HG03565 (cell line): ENCODE results near the gene CFAP73.
"Not testable (repeated sequence)": the region's sequence is repeated elsewhere in the genome, so short reads cannot be mapped to it uniquely, and the experiment has no call there.

Experiments
- ATAC-seq: cut with Tn5 transposase; IDR thresholded peaks from one replicate; pipeline ENCODE4 v1.9.1; 2021; ENCODE audit warnings: mild to moderate bottlenecking, moderate library complexity; ENCODE audit not compliant: unreplicated experiment

The CFAP73 gene

DNA sequence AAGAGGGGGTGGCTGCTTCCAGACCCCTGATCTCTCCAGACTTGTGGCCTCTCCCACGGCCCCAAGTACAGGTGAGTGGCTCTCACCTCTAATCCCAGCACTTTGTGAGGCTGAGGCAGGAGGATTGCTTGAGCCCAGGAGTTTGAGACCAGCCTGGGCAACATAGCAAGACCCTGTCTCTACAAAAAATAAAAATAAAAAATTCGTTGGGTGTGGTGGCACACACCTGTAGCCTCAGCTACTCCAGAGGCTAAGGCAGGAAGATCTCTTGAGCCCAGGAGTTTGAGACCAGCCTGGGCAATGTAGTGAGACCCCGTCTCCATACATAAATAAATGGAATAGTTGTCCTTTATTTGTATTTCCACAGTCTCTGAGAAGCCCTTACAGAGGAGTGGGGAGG lies 7.8 kb upstream of the CFAP73 start:
- ATAC-seq: not testable (repeated sequence)

DNA sequence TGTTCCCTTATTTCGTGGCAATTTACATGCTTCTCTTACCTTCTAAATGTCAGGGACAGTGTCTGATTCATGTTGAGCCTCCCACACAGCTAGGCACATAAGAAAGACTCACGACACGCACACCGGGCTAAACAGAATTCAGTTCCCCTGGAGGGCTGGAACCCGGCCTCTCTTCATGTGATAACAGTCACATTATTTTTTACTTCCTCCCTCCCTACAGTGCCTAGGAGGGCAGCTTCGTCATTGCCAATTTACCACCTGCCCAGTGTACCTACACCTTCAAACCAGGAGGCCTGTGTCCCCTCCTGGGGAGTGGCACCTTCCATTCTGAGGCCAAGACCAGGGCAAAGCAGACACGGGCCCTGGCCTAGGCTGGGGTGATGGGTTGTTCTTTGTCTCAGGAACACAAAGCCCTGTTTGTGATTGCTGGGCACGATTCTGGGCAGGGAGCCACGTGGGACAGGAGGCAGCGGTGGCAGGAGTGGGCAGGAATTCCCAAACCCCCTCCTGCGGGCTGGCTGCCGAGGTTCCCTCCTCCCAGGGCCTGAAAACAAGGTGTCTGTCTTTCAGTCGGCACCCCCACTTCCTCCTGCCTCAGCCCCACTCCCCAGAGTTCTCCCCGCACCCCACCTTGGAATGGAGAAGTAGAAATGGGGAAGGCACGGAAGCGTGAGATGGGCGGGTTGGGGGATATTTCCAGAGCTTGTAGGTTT lies 7.2 kb upstream of the CFAP73 start:
- no peak for ATAC-seq

DNA sequence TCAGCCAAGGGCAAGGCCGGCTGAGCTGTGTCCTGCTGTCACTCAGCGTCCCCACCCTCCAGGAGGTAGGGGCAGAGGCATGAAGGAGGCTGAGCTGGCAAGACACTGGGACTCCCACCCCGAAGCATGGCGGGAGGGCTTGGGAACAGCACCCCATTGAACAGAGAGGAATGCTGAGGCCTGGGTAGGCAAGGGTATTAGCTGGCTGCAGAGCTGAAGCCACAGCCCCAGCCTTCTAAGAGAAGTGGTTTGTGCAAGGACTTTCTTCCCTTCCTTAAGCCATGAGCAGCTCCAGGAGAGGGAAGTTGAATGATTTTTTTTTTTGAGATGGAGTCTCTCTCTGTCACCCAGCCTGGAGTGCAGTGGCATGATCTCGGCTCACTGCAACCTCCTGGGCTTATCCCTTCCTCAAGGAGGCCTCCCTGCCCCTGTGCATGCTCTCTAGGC lies 6.6 kb upstream of the CFAP73 start:
- no peak for ATAC-seq

DNA sequence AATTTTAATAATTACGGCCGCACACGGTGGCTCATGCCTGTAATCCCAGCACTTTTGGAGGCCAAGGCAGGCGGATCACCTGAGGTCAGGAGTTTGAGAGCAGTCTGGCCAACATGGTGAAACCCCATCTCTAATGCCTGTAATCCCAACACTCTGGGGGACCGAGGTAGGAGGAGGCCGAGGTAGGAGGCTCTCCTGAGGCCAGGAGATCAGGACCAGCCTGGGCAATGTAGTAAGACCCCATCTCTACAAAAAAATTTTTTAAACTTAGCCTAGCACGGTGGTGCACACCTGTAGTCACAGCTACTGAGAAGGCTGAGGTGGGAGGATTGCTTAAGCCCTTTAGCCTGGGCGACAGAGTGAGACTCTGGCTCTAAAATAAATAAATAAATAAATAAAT lies 5.6 kb upstream of the CFAP73 start:
- ATAC-seq: no peak

DNA sequence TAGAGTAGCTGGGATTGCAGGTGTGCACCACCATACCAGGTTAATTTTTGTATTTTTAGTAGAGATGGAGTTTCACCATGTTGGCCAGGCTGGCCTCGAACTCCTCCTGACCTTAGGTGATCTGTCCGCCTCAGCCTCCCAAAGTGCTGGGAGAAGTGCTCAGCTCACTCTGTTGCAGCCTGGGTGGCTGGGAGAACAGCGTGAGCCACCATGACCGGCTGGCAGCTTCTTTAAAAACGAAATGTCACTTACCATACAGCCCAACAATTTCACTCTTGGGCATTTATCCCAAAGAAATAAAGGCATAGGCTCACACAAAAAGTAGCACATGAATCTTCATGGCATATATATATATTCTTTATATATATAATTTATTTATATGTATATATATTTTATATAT lies 4.7 kb upstream of the CFAP73 start:
- ATAC-seq: no peak

DNA sequence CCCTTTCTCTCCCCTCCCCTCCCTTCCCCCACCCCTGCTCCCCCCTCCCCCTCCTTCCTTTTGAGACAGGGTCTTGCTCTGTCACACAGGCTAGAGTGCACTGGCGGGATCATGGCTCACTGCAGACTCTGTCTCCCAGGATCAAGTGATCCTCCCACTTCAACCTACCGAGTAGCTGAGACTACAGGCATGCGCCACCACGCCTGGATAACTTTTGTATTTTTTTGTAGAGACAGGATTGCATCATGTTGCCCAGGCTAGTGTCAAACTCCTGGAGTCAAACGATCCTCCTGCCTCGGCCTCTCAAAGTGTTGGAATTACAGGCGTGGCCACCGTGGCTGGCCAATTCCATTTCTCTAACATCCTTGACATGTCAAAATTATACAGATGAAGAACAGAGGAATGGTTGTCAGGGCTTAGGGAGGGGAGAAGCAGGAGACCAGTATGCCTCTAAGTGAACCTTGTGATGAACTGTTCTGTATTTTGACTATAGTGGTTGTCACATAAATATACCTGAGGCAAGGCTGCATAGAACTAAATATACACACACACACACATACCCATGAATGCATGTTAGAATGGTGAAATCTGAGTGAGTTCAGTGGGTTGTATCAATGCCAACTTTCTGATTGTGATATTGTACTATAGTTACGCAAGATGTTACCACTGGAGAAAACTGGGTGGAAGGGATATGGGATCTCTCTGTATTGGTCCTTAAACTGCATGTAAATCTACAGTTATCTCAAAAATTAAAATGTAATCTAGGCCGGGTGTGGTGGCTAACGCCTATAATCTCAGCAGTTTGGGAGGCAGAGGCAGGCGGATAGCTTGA lies 3.6 kb upstream of the CFAP73 start:
- no peak for ATAC-seq

DNA sequence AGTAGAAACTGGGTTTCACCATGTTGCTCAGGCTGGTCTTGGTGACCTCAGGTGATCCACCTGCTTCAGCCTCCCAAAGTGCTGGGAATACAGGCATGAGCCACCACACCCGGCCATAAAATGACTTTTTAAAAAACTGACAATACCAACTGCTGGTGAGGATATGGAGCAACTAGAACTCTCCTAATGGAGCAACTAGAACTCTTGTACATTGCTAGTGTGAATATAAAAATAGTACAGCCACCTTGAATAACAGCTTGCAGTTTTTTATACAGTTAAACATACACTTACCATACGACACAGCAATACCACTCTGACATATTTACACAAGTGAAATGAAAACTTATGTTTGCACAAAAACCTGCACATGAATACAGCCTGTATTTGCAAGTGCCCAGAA lies 2.5 kb upstream of the CFAP73 start:
- ATAC-seq: no peak

DNA sequence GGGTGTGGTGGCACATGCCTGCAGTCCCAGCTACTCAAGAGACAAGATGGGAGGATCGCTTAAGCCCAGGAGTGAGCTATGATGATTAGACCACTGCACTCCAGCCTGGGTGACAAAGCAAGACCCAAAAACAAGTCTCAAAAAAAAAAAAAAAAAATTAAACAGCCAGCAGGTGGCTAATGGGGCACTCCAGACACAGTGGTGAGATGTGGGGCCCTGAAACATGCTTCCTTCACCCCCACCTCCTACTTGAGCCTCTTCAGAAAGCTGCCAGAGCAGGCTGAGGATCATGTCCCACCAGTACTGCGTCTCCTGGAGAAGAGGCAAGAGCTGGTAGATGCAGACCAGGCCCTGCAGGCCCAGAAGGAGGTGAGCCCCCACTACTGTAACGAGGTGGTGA lies 2.1 kb downstream of the CFAP73 start:
- ATAC-seq: no peak

DNA sequence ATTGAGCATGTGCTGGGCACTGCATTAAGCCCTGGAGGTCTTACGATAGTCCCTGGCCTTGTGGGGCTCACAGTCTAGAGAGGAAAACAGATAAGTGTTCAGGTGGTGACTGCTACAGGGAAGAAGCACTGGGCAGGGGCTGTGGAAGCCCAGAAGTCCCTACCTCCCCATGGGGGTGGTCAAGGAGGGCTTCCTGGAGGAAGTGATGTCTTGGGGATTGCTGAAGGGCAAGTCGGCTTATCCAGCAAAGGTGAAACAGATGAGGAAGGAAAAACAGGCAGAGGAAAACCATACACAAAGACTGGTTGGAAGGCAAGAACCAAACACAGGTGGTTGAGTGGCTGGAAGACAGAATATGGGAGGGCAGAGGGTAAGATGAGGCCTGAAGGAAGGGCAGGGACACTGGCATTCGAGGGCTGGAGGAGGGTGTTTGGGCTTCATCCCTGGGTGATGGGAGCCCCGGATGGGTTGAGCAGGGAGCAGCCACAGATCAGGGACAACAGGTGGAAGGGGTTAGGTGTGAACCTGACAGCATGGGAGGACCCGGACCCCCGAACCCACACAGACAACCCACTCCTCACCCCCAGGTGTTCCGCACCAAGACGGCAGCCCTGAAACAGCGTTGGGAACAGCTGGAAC lies 2.8 kb downstream of the CFAP73 start:
- no peak for ATAC-seq

DNA sequence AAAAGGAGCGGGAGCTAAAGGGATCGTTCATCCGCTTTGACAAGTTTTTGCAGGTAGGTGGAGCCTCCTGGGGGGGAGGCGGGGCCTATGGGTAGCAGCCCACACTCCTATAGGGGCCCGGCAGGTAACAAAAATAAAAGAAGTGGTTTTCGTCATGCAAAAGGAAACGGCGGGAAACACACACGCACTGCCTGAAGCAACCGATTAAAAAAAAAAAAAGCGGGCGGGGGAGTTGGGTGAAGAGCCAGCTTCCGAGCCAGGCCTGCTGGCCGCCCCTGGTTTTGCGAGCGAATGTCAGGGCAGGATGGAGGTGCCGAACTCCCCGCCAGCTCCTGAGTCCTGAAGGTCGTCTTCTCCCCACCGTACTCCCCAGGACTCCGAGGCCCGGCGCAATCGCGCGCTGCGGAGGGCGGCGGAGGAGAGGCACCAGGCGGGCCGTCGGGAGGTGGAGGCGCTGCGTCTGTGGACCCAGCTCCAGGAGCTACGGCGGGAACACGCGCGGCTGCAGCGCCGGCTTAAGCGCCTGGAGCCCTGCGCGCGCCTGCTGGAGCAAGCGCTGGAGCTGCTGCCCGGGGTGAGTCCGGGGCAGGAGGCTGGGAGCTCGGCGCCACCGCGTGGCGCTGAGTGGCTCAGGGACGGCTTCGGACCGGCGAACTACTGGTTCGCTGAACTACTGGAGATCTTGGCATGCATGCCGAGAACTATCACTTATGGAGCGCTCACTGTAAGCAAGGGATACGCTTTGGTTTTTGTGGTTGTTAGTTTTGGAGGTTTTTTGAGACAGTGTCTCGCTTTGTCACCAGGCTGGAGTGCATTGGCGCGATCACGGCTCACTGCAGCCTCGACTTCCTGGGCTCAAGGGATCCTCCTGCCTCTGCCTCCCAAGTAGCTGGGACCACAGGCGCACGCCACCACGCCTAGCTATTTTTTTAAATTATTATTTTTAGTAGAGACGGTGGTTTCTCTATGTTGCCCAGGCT lies 3.6 kb downstream of the CFAP73 start:
- no peak for ATAC-seq

DNA sequence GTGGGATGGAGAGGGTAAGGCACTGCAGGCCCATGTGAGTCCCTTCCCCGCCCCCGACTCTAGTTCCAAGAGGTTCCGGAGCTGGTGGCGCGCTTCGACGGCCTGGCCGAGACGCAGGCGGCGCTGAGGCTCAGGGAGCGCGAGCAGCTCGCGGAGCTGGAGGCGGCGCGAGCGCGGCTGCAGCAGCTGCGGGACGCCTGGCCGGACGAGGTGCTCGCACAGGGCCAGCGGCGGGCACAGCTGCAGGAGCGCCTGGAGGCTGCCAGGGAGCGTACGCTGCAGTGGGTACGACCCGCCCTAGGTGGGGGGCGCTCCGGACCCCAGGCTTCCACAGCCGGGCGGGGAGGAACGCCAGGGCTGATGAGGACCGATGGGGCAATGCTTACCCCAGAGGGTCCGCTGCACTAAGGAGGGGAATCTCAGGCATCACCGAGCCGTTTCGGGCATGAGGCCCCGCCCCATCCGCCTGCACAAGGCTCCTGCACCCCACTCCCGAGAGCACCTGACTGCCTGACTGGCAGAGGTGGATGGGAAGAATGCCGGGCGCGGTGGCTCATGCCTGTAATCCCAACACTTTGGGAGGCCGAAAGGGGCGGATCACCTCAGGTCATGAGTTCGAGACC lies 4.9 kb downstream of the CFAP73 start:
- no peak for ATAC-seq

DNA sequence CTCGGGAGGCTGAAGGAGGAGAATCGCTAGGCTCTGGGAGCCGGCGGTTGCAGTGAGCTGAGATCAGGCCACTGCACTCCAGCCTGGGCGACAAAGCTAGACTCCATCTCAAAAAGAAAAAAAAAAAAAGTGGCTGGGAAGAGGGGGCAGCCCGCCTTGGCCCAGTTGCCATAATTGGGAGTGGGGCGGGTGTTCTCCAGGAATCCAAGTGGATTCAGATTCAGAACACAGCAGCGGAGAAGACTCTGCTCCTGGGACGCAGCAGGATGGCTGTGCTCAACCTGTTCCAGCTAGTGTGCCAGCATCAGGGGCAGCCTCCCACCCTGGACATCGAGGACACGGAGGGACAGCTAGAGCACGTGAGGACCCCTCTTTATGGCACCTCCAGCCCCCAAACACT lies 5.5 kb downstream of the CFAP73 start:
- no peak for ATAC-seq

DNA sequence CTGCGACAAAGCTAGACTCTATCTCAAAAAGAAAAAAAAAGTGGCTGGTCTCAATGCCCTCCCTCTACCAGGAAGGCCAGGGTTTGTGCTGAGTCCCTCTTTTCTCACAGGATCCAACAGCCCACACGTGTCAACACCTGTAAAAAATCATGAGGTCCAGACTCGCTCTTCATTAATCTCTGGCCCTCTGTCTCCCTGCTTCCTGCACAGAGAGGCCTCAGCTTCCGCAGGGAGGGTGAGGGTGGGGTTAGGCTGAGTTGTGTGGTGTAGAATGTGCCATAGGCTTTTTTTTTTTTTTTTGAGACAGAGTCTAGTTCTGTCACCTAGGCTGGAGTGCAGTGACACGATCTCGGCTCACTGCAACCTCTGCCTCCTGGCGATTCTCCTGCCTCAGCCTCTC lies 6.1 kb downstream of the CFAP73 start:
- no peak for ATAC-seq

DNA sequence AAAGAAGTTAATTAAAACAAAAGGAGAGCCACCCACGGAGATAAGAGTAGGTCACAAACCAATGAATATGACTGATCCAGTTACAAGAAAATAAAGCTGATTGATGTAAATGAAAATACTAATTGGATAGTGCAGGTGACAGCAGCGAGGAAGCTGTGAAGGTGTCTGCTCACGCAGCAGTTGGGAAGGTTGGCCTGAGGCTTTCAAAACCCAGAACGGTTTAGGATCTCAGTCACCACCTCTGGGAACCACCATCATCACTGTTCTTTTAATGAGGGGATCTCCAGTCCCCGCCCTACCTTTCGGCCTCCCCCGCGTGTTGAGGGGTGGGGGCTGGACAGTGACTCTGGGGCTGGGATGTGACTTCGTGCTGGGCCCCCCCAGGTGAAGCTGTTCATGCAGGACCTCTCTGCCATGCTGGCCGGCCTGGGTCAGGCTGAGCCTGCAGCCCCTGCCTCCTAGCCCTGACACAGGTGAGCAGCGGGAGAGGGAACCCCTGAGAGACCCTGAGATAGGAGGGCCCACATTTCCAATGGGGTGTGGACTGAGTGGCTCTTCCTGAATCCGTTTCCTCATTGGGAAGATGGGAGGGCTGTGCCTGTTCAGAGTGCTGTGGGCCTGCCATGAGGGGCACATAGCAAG lies 7.8 kb downstream of the CFAP73 start:
- ATAC-seq: no peak

DNA sequence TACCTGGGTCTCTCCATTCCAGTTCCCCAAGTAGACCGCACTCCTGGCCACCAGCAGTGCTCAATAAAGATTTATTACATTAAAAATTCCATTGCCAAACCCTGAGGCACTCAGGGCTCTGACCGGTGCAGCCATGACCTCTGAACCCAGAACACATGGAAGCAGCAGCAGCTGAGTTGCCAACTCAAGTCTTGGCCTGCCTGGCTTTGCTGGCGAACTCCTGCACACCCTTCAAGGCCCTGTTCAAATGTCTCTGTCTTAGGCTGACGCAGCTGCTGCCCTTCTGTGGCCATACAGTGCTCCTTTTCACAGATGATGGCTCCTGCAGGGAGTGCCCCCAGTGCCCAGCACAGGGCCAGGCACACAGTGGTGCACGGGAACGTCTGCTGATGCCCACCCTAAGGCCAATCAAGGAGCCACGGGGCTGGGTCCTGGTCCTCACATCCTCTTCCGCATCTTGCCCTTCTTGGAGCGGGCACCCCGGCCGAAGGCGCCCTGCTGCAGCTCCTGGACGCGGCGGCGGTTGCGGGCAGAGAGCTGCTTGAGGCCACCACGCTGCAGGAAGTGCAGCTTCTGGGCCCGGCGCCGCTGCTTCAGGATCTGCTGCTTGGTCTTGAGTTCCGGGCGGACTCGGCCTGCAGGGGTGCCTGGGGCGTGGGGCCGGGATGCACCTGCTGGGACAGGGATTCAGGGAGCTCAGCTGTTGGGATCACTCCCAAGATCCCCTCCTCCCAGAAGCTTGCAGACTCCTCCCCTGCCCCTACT lies 9.1 kb downstream of the CFAP73 start:
- no peak for ATAC-seq

DNA sequence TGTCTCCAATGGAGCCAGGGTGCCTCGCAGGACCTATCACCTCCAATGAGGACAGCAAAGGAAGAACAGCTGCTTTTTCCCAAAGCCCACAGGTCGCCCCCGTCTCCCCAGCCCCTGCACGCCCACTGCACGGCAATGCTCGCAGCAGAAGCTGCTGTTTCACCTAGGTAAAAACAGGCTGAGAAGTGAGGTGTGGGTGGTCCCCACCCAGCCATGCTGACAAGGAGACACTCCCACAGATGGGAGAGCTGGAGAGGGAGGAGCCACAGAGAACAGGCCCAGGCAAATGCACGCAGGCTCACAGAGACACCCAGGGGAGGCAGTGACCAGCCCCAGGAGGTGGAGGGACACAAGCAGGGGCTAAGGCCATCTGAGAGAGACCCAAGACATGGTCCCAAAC lies 10.4 kb downstream of the CFAP73 start:
- no peak for ATAC-seq

DNA sequence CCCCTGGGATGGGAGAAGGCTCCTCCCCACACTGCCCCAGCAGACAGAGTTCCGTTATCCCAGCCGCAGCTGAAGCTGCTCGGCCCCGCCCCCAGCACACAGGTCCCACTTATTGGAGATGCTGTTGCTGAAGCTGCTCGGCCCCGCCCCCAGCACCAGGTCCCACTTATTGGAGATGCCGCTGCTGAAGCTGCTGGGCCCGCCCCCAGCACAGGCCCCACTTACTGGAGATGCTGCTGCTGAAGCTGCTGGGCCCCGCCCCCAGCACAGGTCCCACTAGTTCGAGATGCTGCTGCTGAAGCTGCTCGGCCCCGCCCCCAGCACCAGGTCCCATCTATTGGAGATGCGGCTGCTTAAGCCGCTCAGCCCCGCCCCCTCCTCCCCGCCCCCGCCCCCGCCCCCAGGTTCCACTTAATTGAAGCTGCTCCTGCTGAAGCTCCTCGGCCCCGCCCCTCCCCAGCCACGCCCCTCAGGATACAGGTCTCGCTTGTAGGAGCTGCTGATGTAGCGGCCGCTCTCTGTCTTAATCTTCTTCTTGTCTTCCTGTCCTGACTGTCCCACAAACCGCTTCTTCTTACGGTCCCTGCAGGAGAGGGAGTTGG lies 12.0 kb downstream of the CFAP73 start:
- ATAC-seq: no peak

DNA sequence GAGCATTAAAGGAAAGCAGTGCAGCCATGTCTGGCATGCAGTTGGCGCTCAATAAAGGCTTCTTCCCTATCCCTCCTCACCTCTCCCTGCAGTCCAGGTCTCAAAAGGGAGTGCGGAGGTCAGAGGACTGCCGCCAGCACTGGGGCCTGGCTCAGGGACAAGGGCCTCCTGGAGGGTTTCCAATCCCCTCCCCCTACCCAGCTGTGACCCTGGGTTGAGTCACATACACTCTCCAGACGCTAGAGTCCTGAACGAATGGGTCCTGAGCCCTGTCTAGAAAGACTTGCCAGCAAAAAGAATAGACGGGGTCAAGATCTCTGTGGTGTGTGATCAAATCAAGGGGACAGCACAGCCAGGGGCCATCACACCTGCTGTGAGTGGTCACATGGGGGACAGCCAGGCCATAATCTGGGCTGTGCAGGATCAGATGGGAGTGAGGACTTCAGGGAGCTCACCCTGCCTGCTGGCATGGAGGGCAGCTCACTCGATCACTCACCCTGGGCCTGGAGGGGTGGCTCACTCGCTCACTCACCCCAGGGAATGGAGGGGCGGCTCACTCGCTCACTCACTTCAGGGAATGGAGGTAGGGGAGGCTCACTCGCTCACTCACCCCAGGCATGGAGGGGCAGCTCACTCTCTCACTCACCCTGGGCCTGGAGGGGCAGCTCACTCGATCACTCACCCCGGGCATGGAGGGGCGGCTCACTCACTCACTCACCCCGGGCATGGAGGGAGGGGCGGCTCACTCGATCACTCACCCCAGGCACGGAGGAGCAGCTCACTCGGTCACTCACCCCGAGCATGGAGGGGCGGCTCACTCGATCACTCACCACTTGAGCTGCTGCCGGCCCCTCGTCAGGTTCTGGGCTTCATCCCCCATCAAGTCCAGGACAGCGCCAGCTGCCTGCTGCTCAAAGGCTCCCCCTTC lies 12.8 kb downstream of the CFAP73 start:
- no peak for ATAC-seq
